GM12878 (cell line): ENCODE data around the gene ZYG11A. TPM values are rescaled to one million over a fixed set of nuclear protein-coding genes. Genes with fewer than 3 reads are reported as not detected.
A peak's percentile ranks its signal among the peaks of the same experiment; 100 is the strongest.

ENCODE experiments used
- ATAC-seq: fragments of 200-7000 bp; cut with Tn5 transposase; 3 replicates; pipeline ENCODE4 v1.9.1; 2020; ENCODE audit warnings: mild to moderate bottlenecking, moderate library complexity
- BruUV-seq: library from RNA; stranded (reverse); fragments of 400-500 nt; replicated peaks from 2 replicates; lab custom pipeline; 2021; lab: Mats Ljungman, UMichigan
- CTCF ChIA-PET: fragments of 300-600 bp; sonication (Branson Sonifier 250); formaldehyde crosslinking; extraction: SDS; loops from one replicate; lab custom pipeline; 2021; ENCODE audit warnings: inconsistent platforms; lab: Yijun Ruan, JAX
- POLR2A ChIA-PET: fragments of 350-600 bp; formaldehyde crosslinking; extraction: SDS; loops from one replicate; lab custom pipeline; 2021; ENCODE audit warnings: inconsistent platforms; lab: Charles Lee
- RAD21 ChIA-PET: fragments of 300-600 bp; sonication (Branson Sonifier 250); formaldehyde crosslinking; loops from one replicate; lab custom pipeline; 2023; ENCODE audit warnings: antibody characterized with exemption; ENCODE audit not compliant: unreplicated experiment; lab: Charles Lee
- SMC1A ChIA-PET: fragments of 300-600 bp; sonication (Branson Sonifier 250); formaldehyde crosslinking; loops from one replicate; lab custom pipeline; 2023; ENCODE audit not compliant: unreplicated experiment, uncharacterized antibody; lab: Charles Lee
- DNase-seq: peaks from one replicate; pipeline ENCODE4 v3.0.0-alpha.2; 2011; ENCODE audit warnings: low read depth, low spot score
- FAIRE-seq: peaks from 3 replicates; lab custom pipeline; 2011; peaks lifted over from hg19 to GRCh38; lab: Jason Lieb, UNC
- H2AFZ ChIP-seq: 2 replicates; pipeline ENCODE4 v1.6.0; 2011; ENCODE audit warnings: low read depth, low read length, control low read depth; ENCODE audit not compliant: control insufficient read depth
- H3K27ac ChIP-seq: 2 replicates; pipeline ENCODE4 v1.5.1; 2011; ENCODE audit warnings: control low read depth; ENCODE audit not compliant: control insufficient read depth, insufficient read depth
- H3K27me3 ChIP-seq, 2 experiments: replicated peaks in 1 of 2; 2 replicates each; pipeline versions ENCODE4 v1.6.0 to v1.6.1; 2011; ENCODE audit warnings: low read length in 1 of 2; ENCODE audit not compliant: control insufficient read depth in 2 of 2, insufficient read depth in 2 of 2
- H3K36me3 ChIP-seq, 2 experiments: 2 replicates each; pipeline ENCODE4 v1.5.1; 2011; ENCODE audit warnings: low read length in 1 of 2; ENCODE audit not compliant: control insufficient read depth in 2 of 2, insufficient read depth in 2 of 2
- H3K4me1 ChIP-seq: 2 replicates; pipeline ENCODE4 v1.6.1; 2011; ENCODE audit warnings: mild to moderate bottlenecking, low read length, moderate library complexity, mixed read lengths; ENCODE audit not compliant: control insufficient read depth, insufficient read depth
- H3K4me2 ChIP-seq: 2 replicates; pipeline ENCODE4 v1.6.0; 2011; ENCODE audit warnings: control low read depth; ENCODE audit not compliant: control insufficient read depth, insufficient read depth
- H3K4me3 ChIP-seq: fragments of 200-600 bp; sonication (generic); 2 replicates; pipeline ENCODE4 v1.5.1; 2016
- H3K79me2 ChIP-seq: 2 replicates; pipeline ENCODE4 v1.6.0; 2011; ENCODE audit warnings: low read length; ENCODE audit not compliant: control insufficient read depth, insufficient read depth
- H3K9ac ChIP-seq: 2 replicates; pipeline ENCODE4 v1.8.0; 2011; ENCODE audit warnings: low read length, control low read depth, mixed read lengths; ENCODE audit not compliant: control insufficient read depth, insufficient read depth
- H3K9me3 ChIP-seq: replicated peaks from 3 replicates; pipeline ENCODE4 v1.5.1; 2011; ENCODE audit warnings: mild to moderate bottlenecking, low read length; ENCODE audit not compliant: control insufficient read depth, insufficient read depth
- H4K20me1 ChIP-seq: 2 replicates; pipeline ENCODE4 v1.6.0; 2011; ENCODE audit not compliant: control insufficient read depth, insufficient read depth
- ASH2L ChIP-seq: fragments of 300-600, 200-600 bp; sonication (generic); IDR thresholded peaks from 2 replicates; pipeline ENCODE4 v1.6.1; 2017; ENCODE audit warnings: low read depth, mild to moderate bottlenecking, borderline replicate concordance
- BMI1 ChIP-seq: fragments of 450-650 bp; IDR thresholded peaks from 2 replicates; pipeline ENCODE4 v1.6.1; 2016; ENCODE audit warnings: mild to moderate bottlenecking, moderate library complexity, borderline replicate concordance
- EED ChIP-seq: sonication (generic); IDR thresholded peaks from 2 replicates; pipeline ENCODE4 v1.6.1; 2016; ENCODE audit warnings: antibody characterized with exemption, low read depth
- GABPA ChIP-seq: IDR thresholded peaks from 2 replicates; pipeline ENCODE4 v1.6.1; 2014; ENCODE audit warnings: antibody characterized with exemption, low read depth, mild to moderate bottlenecking, inconsistent platforms
- IRF4 ChIP-seq: IDR thresholded peaks from 2 replicates; pipeline ENCODE4 v1.6.1; 2011; ENCODE audit warnings: low read depth, low read length
- NBN ChIP-seq: fragments of 450-650 bp; IDR thresholded peaks from 2 replicates; pipeline ENCODE4 v1.6.1; 2016
- NFIC ChIP-seq: IDR thresholded peaks from 2 replicates; pipeline ENCODE4 v1.6.1; 2012; ENCODE audit warnings: low read depth, mild to moderate bottlenecking, inconsistent platforms, low read length, moderate library complexity
- PAX5 ChIP-seq: IDR thresholded peaks from 2 replicates; pipeline ENCODE4 v1.6.1; 2011; ENCODE audit warnings: low read depth, low read length, borderline replicate concordance
- PAX8 ChIP-seq: fragments of 450-650 bp; IDR thresholded peaks from 2 replicates; pipeline ENCODE4 v1.6.1; 2017; ENCODE audit warnings: mild to moderate bottlenecking, moderate library complexity
- PRDM15 ChIP-seq: fragments of 450-650 bp; formaldehyde crosslinking; IDR thresholded peaks from 2 replicates; pipeline ENCODE4 v1.4.0; 2020; ENCODE audit warnings: mild to moderate bottlenecking, moderate library complexity
- SREBF2 ChIP-seq: IDR thresholded peaks from 2 replicates; pipeline ENCODE4 v1.6.1; 2012; ENCODE audit warnings: mild to moderate bottlenecking, low read length
- ZBTB33 ChIP-seq: fragments of 450-650 bp; IDR thresholded peaks from 2 replicates; pipeline ENCODE4 v1.6.1; 2017; ENCODE audit warnings: mild to moderate bottlenecking
- WGBS: methylation state at CpG from one replicate; pipeline ENCODE4 v1.1.6; 2016; ENCODE audit warnings: low lambda C conversion rate; ENCODE audit not compliant: insufficient replicate concordance, insufficient coverage; ENCODE audit errors: missing lambda C conversion rate; 5-methylcytosine and 5-hydroxymethylcytosine counted together
- in situ Hi-C: fragments of 300-500 bp; cut with MboI; formaldehyde crosslinking; loops from 9 replicates; pipeline ENCODE4 v1.14.3; 2018; ENCODE audit warnings: mixed read lengths
- intact Hi-C: fragments of 100-400 bp; cut with micrococcal nuclease; formaldehyde crosslinking; loops from one replicate; pipeline ENCODE4 v1.14.2; 2022; ENCODE audit not compliant: unreplicated experiment
- polyA plus RNA-seq, 11 experiments: library from polyadenylated mRNA; depleted of rRNA in 4 of 11; unstranded in 6 of 11; stranded (reverse) in 5 of 11; fragments of >200 nt; fragmentation: Nextera tagmentation in 4 of 11; fragmentation: Illumina TruSeq in 1 of 11; extraction: Ambion mirVana in 4 of 11; extraction: Trizol in 1 of 11; gene quantifications; 1 replicate in 1 of 11; 2 replicates in 10 of 11; pipeline versions ENCODE4 v1.2.1 to v1.2.3, GENCODE V29; 2011 to 2016; ENCODE audit warnings: inconsistent platforms in 2 of 11, missing spikeins in 2 of 11, low read depth in 1 of 11
- total RNA-seq, 4 experiments: library from RNA; depleted of rRNA in 3 of 4; stranded (reverse); fragments of >200 nt in 3 of 4; fragmentation: Illumina TruSeq in 1 of 4; extraction: Trizol in 1 of 4; gene quantifications; 2 replicates each; pipeline versions ENCODE4 v1.2.1 to v1.2.3, GENCODE V29; 2013 to 2021

ZYG11A gene
- total and polyA plus RNA-seq, 10 of the 15 experiments (the other 5 are each of a cell fraction or from before 2014, with no cell fraction given): 0.22 to 6.4 (median 0.68) TPM

- Histone ChIP-seq H3K27ac (no peak overlapping the region), H4K20me1 (no peaks in the 10 kb centered on the region), H2AFZ (no peak overlapping the region), H3K9me3 (no peaks in the 10 kb centered on the region), H3K79me2 (no peaks in the 10 kb centered on the region), H3K4me2 (no peak overlapping the region; the same call in 1 of the 2 replicates), H3K36me3 (no peaks in the 10 kb centered on the region), H3K9ac (no peak overlapping the region), H3K27me3 (no peaks in the 10 kb centered on the region), H3K4me1 (no peaks in the 10 kb centered on the region), H3K4me3 (no peak overlapping the region)
- ChIA-PET POLR2A (no interaction called here), RAD21 (no interaction called here), CTCF (interaction anchor here (0.5 to 1.3 kb wide), 3 partner anchors 9 to 174 kb away, joined by 3 to 4 read pairs (median 3); no protein-coding TSS in a partner anchor), SMC1A (interaction anchor here (1.6 kb wide), 1 partner anchor 217 kb away, joined by 3 read pairs; no protein-coding TSS in a partner anchor)
- no peak for ATAC-seq
- TF ChIP-seq ASH2L (no peak), IRF4 (no peak), PAX8 (no peak), NFIC (no peak), BMI1 (no peak), ZBTB33 (no peak), PRDM15 (CRISPR knock-in tag) (no peak), SREBF2 (no peak), PAX5 (no peak), EED (no peak), NBN (no peak), GABPA (no peak)
- intact Hi-C loops: loop anchor here (2.0 to 5.0 kb wide), 2 partner anchors 77 to 218 kb away; partner anchors contain the start of gene ZYG11A
- no peak for FAIRE-seq
- 91% methylated on average over 10 of the region's 10 CpGs for WGBS
- in situ Hi-C loops: loop anchor here (25.0 kb wide), 1 partner anchor 267 kb away; the partner anchor contains the start of gene CPT2
- no peak for DNase-seq
- BruUV-seq: TSS peak; percentile 50
Measured at GRCh38 chr1:52919723-52920483, 77.3 kb downstream of the ZYG11A start.
